Osteoblast (primary cell): ENCODE data around the gene ADCY7. TPM values are rescaled to one million over a fixed set of nuclear protein-coding genes. Genes with fewer than 3 reads are reported as not detected.

Source experiments
- DNase-seq: peaks from one replicate; pipeline ENCODE4 v3.0.0; 2011; ENCODE audit warnings: low spot score, mixed read lengths; ENCODE audit not compliant: insufficient read length; ENCODE audit errors: missing footprints
- H2AFZ ChIP-seq: 2 replicates; pipeline ENCODE4 v1.6.0; 2011; ENCODE audit warnings: mild to moderate bottlenecking, low read length
- H3K27ac ChIP-seq: 2 replicates; pipeline ENCODE4 v1.5.1; 2011; ENCODE audit warnings: mild to moderate bottlenecking, low read depth, low read length, moderate library complexity
- H3K27me3 ChIP-seq: 2 replicates; pipeline ENCODE4 v1.6.0; 2012; ENCODE audit warnings: mild to moderate bottlenecking, control low read depth, inconsistent platforms, low read length, moderate library complexity; ENCODE audit not compliant: insufficient read depth
- H3K36me3 ChIP-seq: 2 replicates; pipeline ENCODE4 v1.5.1; 2011; ENCODE audit warnings: mild to moderate bottlenecking, low read length, control low read depth, moderate library complexity; ENCODE audit not compliant: insufficient read depth
- H3K4me1 ChIP-seq: 2 replicates; pipeline ENCODE4 v1.5.1; 2011; ENCODE audit warnings: mild to moderate bottlenecking, low read length, control low read depth, moderate library complexity; ENCODE audit not compliant: insufficient read depth
- H3K4me2 ChIP-seq: 2 replicates; pipeline ENCODE4 v1.6.0; 2011; ENCODE audit warnings: mild to moderate bottlenecking, low read length; ENCODE audit not compliant: insufficient read depth
- H3K4me3 ChIP-seq: fragments of 200-600 bp; sonication (generic); 3 replicates; pipeline ENCODE4 v1.5.1; 2012; ENCODE audit warnings: mild to moderate bottlenecking, low read length, inconsistent platforms; ENCODE audit not compliant: insufficient read depth
- H3K79me2 ChIP-seq: 2 replicates; pipeline ENCODE4 v1.6.0; 2012; ENCODE audit warnings: mild to moderate bottlenecking, low read length, control low read depth, inconsistent platforms; ENCODE audit not compliant: insufficient read depth
- H3K9me3 ChIP-seq: 2 replicates; pipeline ENCODE4 v1.5.1; 2011; ENCODE audit warnings: low read depth, low read length, control low read depth
- H4K20me1 ChIP-seq: 2 replicates; pipeline ENCODE4 v1.6.0; 2012; ENCODE audit warnings: mild to moderate bottlenecking, low read length, control low read depth; ENCODE audit not compliant: insufficient read depth
- CTCF ChIP-seq: IDR thresholded peaks from 2 replicates; pipeline ENCODE4 v1.5.1; 2011; ENCODE audit warnings: mild to moderate bottlenecking, low read depth, low read length, moderate library complexity; ENCODE audit errors: extremely low read depth
- total RNA-seq: library from RNA; depleted of rRNA; stranded (reverse); fragments of >200 nt; gene quantifications from 2 replicates; pipeline ENCODE4 v1.2.3, GENCODE V29; 2012

ADCY7 gene
- total RNA-seq, 1 donor: 51.0 TPM

DNA sequence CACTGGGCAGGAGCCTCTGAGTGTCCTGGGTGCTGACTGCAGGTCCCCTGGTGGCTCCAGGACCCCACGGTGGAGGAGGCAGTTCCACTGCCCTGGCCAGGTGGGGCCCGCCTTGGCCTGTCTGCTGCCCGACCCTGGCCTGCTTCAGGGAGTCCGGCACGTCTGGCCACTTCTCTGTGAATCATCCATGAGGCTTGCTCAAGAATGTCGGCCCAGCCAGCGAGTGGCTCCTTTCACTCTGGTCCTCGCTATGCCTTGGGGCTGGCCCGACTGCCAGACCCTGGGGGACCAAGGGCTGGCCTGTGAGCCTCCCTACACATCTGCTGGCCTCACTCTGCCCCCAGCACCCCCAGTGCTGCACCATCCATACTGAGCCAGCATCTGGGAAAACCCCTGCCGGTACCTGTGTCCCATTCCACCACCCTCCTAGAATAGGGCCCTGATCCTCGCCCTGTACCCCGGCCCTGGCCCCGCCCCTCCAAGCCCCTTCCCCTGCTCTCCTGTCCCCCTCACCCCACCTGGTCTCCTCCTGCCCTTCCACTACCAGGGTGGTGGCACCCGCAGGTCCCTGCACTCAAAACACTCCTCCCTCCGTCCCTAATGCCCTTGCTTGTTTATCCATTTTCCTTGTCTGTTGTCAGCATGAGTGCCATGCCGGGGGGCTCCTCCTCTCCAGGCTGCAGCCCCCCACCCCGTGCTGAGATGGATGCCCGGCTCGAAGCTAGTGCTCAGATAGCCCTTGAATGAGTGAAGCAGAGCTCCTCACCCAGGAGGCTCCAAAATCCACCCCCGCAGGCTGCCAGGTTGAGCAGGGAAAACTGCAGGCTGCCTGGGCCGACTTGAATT lies 35.5 kb downstream of the ADCY7 start:
- no peak for TF ChIP-seq CTCF
- Histone ChIP-seq H3K4me3 (no peak overlapping the region), H3K27me3 (no peaks in the 10 kb centered on the region), H4K20me1 (no peaks in the 10 kb centered on the region), H3K27ac (peak overlapping the region; percentile 96), H3K79me2 (no peaks in the 10 kb centered on the region), H3K9me3 (no peaks in the 10 kb centered on the region), H3K4me2 (no peak overlapping the region), H2AFZ (peak overlapping the region; percentile 18), H3K36me3 (peaks cover 26% of the 10 kb centered on the region), H3K4me1 (peaks cover 39% of the 10 kb centered on the region)
- peak; percentile 99 for DNase-seq

- DNase-seq: peak; percentile 73
- no peaks in the 10 kb centered on the region for H4K20me1 ChIP-seq
Observed at GRCh38 chr16:50302472-50303005, 36.2 kb downstream of the ADCY7 start.

DNA sequence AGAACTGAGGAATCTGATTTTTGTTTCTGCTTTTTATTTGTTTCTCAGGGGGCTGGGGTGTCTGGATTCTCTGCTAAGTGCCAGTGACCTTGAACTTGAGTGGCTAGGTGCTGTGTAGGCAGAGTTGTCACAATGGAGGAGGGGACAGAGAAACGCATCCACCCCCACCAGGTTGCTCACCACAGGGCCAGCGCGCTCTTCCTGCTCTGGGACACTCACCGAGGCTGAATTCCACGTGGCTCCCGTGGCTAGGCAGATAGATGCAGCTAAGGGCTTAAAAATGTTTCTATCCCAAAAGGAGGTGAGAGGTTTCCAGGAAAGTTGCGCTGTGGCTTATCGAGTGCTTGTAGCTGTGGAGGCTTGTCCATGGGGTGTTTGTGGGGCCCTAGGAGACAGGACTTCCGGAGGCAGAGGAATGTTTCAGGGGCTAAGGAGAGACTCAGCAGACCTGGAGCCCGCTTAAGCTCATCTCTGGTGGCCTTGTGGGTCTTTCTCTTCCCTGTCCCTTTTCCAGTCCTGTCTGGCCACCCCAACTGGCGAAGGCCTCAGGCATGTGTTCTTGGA lies 36.8 kb downstream of the ADCY7 start:
- no peaks in the 10 kb centered on the region for H4K20me1 ChIP-seq
- no peak overlapping the region for H2AFZ ChIP-seq
- H3K79me2 ChIP-seq: no peaks in the 10 kb centered on the region
- no peaks in the 10 kb centered on the region for H3K27me3 ChIP-seq
- H3K27ac ChIP-seq: peak overlapping the region; percentile 96
- DNase-seq: peak; percentile 95
- H3K4me1 ChIP-seq: peaks cover 45% of the 10 kb centered on the region
- H3K9me3 ChIP-seq: no peaks in the 10 kb centered on the region
- H3K36me3 ChIP-seq: peaks cover 24% of the 10 kb centered on the region
- peak overlapping the region; percentile 51 for H3K4me2 ChIP-seq
- no peak overlapping the region for H3K4me3 ChIP-seq
- TF ChIP-seq CTCF: no peak

More at GRCh38 chr16:50302472-50303005, 36.2 kb downstream of the ADCY7 start:
- H3K36me3 ChIP-seq: peaks cover 24% of the 10 kb centered on the region
- no peak overlapping the region for H3K4me3 ChIP-seq
- H3K9me3 ChIP-seq: no peaks in the 10 kb centered on the region
- H2AFZ ChIP-seq: no peak overlapping the region
- H3K4me2 ChIP-seq: peak overlapping the region; percentile 51
- H3K4me1 ChIP-seq: peaks cover 44% of the 10 kb centered on the region
- H3K79me2 ChIP-seq: no peaks in the 10 kb centered on the region
- H3K27me3 ChIP-seq: no peaks in the 10 kb centered on the region
- no peak for TF ChIP-seq CTCF
- H3K27ac ChIP-seq: peak overlapping the region; percentile 96
